IPS DF 4.7 (cell line): ENCODE data around the gene TECR.
"Not testable (repeated sequence)": the region's sequence is repeated elsewhere in the genome, so short reads cannot be mapped to it uniquely, and the experiment has no call there.

Experiments
- DNase-seq: peaks from one replicate; pipeline ENCODE4 v3.0.0-alpha.2; 2013; ENCODE audit warnings: low spot score; ENCODE audit errors: extremely low read depth

The TECR gene

DNA sequence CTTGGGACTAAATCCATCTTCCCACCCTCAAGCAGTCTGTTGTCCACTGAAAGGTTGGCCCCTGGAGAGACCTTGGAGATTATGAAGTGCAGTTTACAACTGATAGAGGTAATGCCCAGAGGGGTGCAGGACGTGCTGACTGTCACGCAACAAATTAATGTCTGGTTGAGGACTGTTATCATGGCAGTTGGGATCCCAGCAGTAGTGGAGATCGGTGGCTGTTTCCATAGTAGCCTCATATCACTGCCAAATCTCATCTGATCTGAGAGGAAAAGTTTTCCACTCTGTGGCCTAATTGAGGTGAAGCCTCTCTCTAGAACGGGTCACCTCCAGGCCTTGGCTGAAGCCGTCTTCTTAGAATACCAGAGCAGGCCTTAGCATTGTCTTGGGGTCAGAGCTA lies 4.1 kb downstream of the TECR start:
- no peak for DNase-seq

DNA sequence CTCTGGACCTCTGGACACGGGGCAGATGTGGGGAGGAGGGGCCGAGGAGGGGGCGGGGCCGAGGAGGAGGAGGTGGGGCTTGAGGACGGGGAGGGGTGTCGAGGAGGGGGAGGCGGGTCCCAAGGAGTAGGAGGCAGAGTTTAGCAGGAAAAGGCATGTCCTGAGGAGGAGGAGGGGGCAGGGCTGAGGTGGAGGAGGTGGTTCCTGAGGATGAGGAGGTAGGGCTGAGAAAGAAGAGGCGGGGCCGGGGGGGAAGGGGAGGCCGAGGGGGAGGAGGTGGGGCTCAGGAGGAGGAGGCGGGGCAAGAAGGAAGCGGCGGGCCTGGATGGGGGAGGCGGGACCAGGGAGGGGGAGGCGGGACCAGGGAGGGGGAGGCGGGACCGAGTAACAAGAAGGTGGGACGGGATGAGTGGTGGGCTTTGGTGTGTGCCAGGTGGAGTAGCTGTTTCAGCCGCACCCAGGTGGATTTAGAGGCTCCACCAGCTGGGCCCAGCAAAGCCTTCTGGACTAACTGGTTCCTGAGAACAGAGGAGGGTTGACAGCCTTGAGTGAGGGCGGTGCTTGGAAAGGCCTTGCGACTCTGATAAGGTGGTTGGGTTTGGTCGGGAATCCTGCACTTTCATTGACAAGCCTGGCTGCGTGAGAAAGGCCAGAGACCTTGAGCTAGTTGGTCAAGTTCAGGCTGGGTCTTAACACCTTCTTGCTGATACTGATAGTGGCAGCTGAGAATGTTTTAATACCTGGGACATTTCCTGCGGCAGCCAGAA lies 7.7 kb downstream of the TECR start:
- no peak for DNase-seq

DNA sequence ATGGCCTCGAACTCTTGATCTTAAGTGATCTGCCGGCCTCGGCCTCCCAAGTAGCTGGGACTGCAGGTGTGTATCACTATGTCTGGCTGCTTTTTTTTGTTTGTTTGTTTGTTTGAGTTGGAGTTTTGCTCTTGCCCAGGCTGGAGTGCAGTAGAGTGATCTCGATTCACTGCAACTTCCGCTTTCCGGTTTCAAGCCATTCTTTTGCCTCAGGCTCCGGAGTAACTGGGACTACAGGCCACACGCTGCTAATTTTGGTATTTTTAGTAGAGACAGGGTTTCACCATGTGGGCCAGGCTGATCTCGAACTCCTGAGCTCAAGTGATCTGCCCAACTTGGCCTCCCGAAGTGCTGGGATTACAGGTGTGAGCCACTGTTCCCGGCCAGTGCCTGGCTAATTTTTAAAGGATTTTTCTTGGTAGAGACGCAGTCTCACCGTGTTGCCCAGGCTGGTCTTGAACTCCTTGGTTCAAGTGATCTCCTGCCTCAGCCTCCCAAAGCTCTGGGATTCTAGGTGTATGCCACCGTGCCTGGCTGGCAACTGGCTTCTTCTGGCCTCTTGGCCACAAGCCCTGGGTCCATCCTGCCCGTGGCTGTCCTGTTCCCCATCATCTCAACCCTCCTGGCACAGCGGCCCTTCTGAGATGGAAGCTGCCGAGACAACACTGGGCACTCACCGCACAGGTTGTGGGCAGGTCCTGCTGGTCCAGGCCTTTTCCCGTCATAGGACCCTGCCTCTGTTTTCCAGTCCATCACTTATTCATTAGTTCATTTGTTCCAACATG lies 11.5 kb downstream of the TECR start:
- no peak for DNase-seq

DNA sequence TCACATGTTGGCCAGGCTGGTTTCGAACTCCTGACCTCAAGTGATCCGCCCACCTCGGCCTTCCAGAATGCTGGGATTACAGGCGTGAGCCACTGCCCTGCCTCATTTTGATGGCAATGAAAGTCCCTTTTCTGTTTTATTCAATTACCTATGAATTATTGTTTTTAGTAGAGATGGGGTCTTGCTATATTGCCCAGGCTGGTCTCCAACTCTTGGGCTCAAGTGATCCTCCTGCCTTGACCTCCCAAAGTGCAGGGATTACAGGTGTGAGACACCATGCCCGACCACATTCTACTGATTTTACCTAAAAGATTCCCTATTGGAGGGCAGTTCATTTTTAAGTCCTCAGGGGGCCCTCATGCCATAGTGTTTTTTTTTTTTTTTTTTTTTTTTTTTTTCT lies 12.6 kb downstream of the TECR start:
- not testable (repeated sequence) for DNase-seq

DNA sequence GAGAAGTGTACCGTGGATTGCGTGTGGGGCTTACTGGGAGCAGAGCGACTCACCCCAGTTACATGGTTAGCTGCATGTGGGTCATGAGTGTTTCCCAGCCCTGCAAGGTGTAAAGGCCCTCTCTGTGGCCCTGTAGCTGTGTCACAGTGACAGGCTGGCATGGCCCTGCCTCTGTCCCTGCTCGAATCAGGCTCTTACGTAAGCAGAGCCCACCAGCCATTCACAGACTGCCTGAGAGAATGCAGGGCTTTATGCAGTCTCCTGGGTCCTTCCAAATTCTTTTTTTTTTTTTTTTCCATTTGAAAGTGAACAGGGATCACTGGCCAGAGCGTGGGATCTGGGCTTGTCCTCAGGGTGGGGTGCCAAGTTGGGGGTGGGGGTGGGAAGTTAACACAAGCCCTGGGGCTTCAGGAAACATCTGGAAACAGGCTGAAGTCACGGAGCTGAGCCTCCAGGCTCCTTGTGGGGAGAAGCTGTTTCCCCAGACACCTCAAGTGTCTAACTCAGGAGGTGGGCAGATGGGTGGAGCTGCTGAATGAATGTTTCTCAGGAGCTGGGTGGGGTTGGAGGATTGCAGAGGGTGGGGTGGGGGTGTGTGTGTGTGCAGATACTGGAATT lies 13.4 kb downstream of the TECR start:
- DNase-seq = no peak

DNA sequence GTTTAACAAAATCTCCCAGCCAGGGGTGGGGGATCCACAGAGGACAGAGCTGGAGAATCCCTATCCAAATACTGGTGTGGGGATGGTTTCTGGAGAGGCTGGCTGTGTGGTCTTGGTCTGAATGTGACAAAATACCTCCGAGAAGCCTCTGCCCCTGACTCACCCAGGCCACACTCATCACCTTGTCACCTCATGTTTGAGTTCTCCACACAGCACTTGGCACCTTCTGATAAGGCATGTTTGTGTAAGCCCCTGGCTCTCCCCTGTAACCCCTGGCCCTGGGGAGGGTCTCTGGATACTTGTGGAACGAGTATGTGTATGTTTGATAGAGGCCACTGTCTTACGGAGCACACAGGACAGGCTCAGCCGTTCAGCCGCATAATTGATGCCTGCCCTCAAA lies 14.7 kb downstream of the TECR start:
- no peak for DNase-seq

DNA sequence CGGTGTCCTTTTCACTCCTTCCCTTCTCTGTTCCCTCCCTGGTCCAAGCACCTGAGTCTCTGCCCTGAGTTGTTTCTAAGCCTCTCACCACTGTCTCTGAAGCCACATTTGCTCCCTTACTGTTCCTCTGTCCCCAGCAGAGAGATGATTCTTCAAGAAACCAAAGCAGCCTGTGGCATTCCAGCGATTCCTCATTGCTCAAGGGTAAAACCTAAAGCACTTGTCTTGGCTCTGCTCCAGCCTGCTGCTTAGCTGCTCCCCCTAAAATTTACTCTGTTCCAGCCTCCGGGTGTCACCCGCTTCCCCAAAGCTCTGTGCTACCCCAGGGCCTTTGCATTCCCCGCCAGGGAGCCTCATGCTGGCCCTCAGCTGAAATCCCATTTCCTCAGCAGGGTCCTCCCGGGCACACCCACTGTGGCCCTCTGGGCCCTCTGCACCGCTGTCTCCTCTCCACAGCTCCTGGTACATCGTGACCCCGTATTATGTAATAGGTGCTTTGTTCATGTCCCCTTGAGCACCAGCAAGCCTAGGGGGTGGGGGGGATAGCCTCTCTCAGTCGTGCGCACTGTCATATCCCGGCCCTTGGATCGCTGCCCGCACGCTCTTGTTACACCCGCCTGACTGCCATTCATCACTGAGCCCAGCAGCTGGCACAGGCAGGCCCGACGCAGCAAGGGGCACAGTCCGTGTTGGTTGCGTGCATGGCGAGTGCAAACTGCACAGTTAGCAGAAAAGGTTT lies 15.8 kb downstream of the TECR start:
- no peak for DNase-seq

DNA sequence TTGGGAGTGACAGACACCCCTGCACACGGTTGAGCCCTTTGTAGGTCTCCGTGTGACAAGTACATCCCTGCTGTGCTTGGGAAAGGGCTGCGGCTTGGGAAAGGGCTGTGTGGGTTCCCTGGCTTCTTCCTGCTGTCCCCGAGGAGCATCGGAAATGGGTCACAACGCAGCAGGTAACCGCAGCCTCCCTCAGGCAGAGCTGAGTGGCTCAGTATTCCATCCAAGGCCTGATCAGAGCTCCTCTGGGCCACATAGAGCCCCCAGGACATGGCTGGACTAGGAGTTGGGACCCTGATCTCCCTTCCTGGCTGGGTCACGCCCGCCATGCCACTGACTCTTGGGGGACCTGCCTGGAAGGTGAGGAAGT lies 16.3 kb downstream of the TECR start:
- no peak for DNase-seq

DNA sequence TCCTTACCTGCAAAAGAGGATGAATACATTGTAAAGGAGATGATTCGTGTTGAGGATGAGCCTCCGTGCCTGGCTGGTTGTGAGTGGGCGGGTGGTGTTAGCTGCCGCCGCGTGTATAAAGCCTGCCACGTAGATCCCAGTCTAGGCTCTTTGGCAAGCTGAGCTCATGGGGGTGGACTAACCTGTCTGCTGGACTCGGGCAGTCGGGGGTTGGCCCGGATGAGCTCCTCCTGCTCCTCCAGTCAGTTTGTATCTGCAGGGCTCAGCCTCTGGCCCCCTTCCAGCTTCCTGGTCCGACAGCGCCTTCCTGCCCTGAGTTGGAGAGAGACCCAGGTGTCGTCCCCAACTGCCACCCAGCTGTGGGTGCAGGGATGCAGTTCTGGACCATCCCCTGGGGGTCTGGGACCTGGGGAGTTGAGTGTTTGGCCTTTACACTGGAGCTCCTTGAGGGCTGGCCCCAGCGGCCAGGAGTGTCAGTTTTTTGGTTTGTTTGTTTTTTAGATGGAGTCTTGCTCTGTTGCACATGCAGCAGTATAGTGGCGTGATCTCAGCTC lies 20.9 kb downstream of the TECR start:
- DNase-seq = no peak

DNA sequence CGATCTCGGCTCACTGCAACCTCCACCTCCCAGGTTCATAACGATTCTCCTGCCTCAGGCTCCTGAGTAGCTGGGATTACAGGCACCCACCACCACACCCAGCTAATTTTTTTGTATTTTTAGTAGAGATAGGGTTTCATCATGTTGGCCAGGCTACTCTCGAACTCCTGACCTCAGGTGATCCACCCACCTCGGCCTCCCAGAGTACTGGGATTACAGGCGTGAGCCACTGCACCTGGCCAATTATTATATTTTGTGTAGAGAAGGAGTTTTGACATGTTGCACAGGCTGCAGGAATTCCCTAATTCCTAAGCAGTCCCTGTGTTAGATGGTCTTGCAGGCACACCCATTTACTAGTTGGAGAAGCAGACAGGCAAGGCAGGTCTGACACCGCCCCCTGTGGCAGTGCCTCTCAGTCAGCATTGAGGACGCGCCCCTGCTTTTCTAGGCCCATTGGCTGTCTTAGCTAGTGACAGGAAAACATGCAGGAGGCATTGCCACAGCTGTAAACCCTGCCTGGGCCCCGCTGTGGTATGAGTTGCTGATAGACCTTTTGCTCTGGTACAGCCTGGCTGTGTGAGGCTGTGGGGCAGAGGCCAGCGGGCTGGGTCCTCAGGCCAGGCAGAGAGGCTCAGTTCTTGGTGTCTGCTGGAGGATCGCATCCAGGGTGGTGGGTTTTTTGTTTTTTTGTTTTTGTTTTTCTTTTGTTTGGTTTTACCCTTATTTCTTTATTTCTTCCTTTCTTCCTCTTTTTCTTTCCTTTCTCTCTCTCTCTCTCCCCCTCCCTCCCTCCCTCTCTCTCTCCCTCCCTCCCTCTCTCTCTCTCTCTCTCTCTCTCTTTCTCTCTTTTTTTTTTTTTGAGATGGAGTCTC lies 22.0 kb downstream of the TECR start:
- not testable (repeated sequence) for DNase-seq

DNA sequence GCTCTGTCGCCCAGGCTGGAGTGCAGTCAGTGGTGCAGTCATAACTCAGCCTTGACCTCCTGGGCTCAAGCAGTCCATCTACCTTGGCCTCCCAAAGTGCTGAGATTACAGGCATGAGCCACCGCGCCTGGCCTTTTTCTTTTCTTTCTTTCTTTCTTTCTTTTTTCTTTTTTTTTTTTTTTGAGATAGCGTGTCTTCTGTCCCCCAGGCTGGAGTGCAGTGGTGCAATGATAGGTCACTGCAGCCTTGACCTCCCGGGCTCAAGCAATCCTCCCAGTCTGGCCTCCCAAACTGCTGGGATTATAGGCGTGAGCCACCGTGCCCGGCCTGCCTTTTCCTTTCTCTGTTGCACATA lies 22.6 kb downstream of the TECR start:
- not testable (repeated sequence) for DNase-seq

DNA sequence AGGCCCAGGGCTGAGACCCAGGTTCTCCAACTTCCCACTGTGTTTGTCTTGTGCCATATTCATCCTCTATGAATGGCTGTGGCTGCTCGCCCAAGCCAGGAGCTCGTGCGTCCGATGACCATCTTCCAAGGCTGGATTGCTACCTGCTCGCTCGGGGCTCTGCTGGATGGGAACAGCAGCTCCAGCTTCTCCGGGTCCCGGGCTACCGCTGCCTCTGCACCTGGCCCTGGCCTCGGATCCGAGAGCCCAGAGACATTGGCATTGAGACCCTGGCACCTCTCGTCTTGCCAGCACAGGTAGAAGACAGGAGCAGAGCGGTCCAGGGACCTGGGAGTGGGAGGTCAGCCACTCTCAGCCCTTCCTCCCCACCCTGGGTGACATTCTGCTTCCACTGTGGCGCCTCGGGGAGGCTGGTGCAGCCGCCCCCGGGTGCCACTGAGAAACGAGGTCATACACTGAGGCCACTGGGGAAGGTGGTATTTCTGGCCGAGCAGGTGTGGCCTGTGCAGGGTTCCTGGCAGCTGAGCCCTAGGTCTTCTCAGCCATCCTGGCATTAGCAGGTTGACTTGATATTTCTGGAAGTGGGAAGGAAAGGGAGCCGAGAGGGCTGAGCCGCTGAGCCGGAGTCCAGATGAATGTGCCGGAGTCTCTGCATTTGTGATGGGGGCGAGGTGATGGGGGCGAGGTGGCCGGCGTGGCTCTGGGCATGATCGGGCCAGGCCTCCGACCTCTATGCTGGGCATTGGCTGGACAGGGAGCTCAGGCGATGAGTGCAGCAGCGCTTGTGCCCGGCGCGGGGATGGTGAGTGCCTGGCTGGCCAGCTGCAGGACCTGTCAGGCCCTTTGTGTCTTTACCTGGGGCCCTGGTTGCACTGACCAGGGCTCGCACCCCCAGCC lies 23.9 kb downstream of the TECR start:
- no peak for DNase-seq

DNA sequence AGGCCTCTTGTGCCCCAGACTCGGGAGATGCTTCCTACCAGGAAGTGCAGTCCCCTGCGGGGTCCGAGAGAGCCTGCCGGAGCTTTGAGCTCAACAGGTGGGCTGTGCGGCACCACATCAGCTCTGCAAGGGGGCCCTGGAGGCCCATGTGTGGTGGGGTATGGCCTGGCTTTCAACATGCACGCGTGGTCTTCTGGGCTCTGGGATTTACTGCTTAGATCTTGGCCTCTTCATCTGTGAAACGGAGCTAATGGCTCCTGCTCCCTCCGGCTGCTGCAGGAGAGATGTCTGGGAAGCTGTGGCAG lies 24.5 kb downstream of the TECR start:
- no peak for DNase-seq

DNA sequence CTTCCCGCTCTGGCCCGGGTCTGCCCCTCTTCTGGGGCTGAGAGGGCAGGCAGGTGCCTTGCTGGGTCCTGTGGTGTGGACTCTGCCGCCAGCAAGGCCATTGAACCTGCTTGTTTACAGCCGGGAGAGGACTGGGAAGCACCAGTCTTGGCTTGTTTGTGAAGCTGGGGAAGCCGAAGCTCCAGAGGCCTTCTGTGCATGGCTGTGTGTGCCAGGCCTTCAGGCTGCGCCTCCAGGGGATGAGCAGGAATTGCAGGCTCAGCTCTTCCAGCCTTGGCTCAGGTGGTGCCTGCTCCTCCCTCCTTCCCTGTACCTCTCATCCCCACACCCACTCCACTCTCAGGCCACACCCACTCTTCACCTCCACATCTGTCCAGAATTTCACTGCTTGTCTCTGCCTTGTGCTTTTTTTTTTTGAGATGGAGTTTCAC lies 25.0 kb downstream of the TECR start:
- DNase-seq = no peak

DNA sequence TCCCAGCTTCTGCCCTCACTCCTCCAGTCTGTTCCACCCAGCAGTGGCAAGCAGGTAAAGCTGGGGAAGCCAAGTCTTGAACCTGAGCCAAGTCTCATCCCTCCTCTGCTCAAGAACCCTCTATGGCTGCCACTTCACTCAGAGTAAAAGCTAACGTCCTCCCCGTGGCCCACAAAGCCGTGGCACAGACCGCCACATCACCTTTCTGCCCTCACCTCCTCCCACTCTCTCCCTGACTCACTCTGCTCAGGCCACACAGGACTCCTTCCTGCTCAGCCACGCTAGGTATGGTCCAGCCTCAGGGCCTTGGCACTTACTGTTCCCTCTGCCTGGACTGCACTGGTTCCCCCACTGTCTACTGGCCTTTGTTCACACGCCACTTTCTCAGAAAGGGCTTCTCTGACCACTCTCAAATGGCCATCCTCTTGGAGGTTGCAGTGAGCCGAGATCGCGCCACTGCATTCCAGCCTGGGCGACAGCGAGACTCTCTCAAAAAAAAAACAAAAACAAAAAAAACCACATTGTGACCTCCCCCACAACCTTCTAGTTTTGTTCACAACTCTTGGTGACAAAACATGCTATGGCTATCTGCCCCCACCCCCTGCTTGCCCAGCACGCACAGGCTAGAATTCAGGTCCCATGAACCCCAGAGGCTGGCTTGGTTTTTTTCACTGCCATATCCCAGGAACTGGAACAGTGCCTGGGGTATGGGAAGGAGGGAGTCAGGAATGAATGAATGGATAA lies 26.7 kb downstream of the TECR start:
- no peak for DNase-seq

DNA sequence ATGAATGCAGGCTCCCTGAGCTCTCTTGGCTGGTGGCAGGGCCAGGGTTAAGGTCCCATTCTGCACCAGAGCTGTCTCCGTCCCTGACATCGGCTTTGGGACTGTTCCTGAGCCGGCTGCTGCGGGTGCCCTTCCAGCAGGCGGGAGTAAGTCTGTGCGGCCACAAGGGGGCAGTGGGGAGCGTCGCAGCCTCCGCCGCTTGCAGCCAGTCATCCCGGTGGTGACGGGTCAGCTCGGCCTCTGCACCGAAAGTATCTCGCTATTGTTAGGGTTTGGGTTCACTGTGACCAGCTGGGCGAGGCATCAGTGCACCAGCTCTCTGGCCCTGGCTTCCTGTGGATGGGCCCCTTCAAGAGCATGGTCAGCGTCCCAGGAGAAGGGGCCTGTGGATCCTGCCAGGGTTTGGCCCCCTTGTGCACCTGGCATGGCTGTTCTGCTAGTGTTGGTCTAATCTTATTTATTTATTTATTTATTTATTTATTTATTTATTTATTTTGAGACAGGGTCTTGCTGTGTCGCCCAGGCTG lies 27.3 kb downstream of the TECR start:
- no peak for DNase-seq

DNA sequence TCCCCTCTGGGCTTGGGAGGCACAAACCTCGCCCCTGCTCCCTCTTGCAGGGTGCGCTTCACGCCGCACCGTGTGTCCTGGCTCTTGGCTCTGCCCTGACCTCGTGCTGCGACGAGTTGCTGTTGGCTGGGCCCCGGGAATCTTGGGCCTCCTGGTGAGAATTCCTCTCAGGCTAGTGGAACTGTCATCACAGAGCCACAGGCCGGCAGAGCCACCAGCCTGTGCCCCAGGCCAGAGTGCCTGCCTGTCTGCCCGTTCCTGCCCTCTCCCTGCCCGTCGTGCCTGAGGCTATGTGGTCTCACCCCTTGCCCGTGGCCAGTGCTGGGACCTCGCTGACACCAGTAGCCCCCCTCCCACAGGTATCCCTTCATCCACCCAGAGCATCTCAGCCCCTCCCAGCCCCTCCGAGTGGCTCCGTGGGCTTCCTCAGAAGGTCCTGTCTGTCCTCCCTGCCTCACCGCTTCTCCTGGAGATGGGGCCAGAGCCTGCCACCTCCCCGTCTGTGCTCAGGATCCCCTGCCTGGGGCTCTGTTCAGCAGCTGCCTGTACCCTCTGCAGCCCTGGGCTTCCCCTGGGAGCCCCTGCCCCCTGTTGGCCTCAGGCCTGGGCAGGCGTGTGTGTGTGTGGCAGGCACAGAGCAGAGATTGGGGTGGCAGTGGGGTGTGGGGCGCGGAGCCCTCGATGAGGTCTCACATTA lies 29.1 kb downstream of the TECR start:
- no peak for DNase-seq
